Measurements from ENCODE around the gene HINT1.

- TF ChIP-seq POLR2AphosphoS5 (IDR thresholded peaks at IDR 0.05; ENCODE audit: low read depth, low read length), result no peak
- TF ChIP-seq TAF1 (IDR thresholded peaks at IDR 0.05; ENCODE audit: borderline replicate concordance, insufficient read depth, low read length), result no peak
- no peak for TF ChIP-seq REST (IDR thresholded peaks at IDR 0.05; ENCODE audit: insufficient read depth in 1 of 2, low read depth in 2 of 2, low read length in 2 of 2)
Measured at GRCh38 chr5:131160134-131160533, 4.9 kb downstream of the HINT1 start.
